GM20000 (cell line): ENCODE results near the gene FHIP1B.
A peak's percentile ranks its signal among the peaks of the same experiment; 100 is the strongest.

Experiments
- DNase-seq: peaks from one replicate; pipeline ENCODE4 v3.0.0; 2012; ENCODE audit warnings: low spot score
- CTCF ChIP-seq: IDR thresholded peaks from 2 replicates; pipeline ENCODE4 v1.5.1; 2012; ENCODE audit warnings: mild to moderate bottlenecking, control low read depth; ENCODE audit errors: extremely low read depth, missing control alignments

FHIP1B gene

GRCh38 chr11:6210274-6210955, 24.0 kb downstream of the FHIP1B start:
- TF ChIP-seq CTCF, result no peak
- no peak for DNase-seq

GRCh38 chr11:6209801-6210200, 24.6 kb downstream of the FHIP1B start:
- TF ChIP-seq CTCF, result no peak
- no peak for DNase-seq

GRCh38 chr11:6206456-6207180, 27.8 kb downstream of the FHIP1B start:
- DNase-seq, result no peak
- TF ChIP-seq CTCF, result no peak

GRCh38 chr11:6205366-6205765, 29.1 kb downstream of the FHIP1B start, which contains the start of gene C11orf42:
Gene C11orf42 (plus strand): TSS chr11:6205557. CDS start chr11:6205616, 59 bp downstream.
- no peak for DNase-seq
- no peak for TF ChIP-seq CTCF

GRCh38 chr11:6204706-6205105, 29.7 kb downstream of the FHIP1B start:
- no peak for TF ChIP-seq CTCF
- DNase-seq, result no peak

GRCh38 chr11:6203327-6203726, 31.1 kb downstream of the FHIP1B start:
- no peak for TF ChIP-seq CTCF
- peak; percentile 38 for DNase-seq

- no peak for TF ChIP-seq CTCF
- DNase-seq, result no peak
Observed at GRCh38 chr11:6202041-6202440, 32.4 kb downstream of the FHIP1B start.
